ENCODE results near the gene IL6ST. TPM values are rescaled to one million over a fixed set of nuclear protein-coding genes. Genes with fewer than 3 reads are reported as not detected.
"Not testable (repeated sequence)": the region's sequence is repeated elsewhere in the genome, so short reads cannot be mapped to it uniquely, and the experiment has no call there.

The IL6ST gene
- total RNA-seq, 2 donors from 2014 or later: 186 to 228 TPM

GRCh38 chr5:56004874-56005273 lies 10.1 kb upstream of the IL6ST start:
- no peaks in the 10 kb centered on the region for H3K27me3 ChIP-seq (replicated peaks; ENCODE audit: insufficient read depth)
- no peaks in the 10 kb centered on the region for H3K36me3 ChIP-seq
- intact Hi-C loops (cut with DNase I): no loop called here
- no peak overlapping the region for H3K4me3 ChIP-seq
- no peaks in the 10 kb centered on the region for H3K9me3 ChIP-seq
- TF ChIP-seq CTCF (IDR thresholded peaks at IDR 0.05) (no peak), POLR2AphosphoS5 (IDR thresholded peaks at IDR 0.05) (no peak), POLR2A (IDR thresholded peaks at IDR 0.05) (no peak)
- WGBS: 100% methylated on average over 1 of the region's 1 CpG
- DNase-seq (ENCODE audit: low spot score): no peak
- no peak overlapping the region for H3K27ac ChIP-seq
- H3K4me1 ChIP-seq (replicated peaks): no peaks in the 10 kb centered on the region

GRCh38 chr5:56003679-56004078 lies 8.9 kb upstream of the IL6ST start:
- DNase-seq (ENCODE audit: low spot score): peak; percentile 66
- intact Hi-C loops (cut with DNase I): no loop called here
- no peaks in the 10 kb centered on the region for H3K36me3 ChIP-seq
- no peaks in the 10 kb centered on the region for H3K4me1 ChIP-seq (replicated peaks)
- no peak overlapping the region for H3K4me3 ChIP-seq
- H3K9me3 ChIP-seq: no peaks in the 10 kb centered on the region
- WGBS: 57% methylated on average over 5 of the region's 5 CpGs
- H3K27me3 ChIP-seq (replicated peaks; ENCODE audit: insufficient read depth): no peaks in the 10 kb centered on the region
- H3K27ac ChIP-seq: peak overlapping the region; percentile 27 to 64
- TF ChIP-seq POLR2AphosphoS5 (IDR thresholded peaks at IDR 0.05): peak; percentile 82
- no peak for TF ChIP-seq POLR2A (IDR thresholded peaks at IDR 0.05)
- no peak for TF ChIP-seq CTCF (IDR thresholded peaks at IDR 0.05)

GRCh38 chr5:56003179-56003578 lies 8.4 kb upstream of the IL6ST start:
- no peaks in the 10 kb centered on the region for H3K36me3 ChIP-seq
- no peak for DNase-seq (ENCODE audit: low spot score)
- H3K4me3 ChIP-seq: no peak overlapping the region
- TF ChIP-seq POLR2AphosphoS5 (IDR thresholded peaks at IDR 0.05) (no peak), POLR2A (IDR thresholded peaks at IDR 0.05) (no peak), CTCF (IDR thresholded peaks at IDR 0.05) (no peak)
- H3K4me1 ChIP-seq (replicated peaks): no peaks in the 10 kb centered on the region
- WGBS: 53% methylated on average over 2 of the region's 2 CpGs
- peak overlapping the region; percentile 27 to 64 for H3K27ac ChIP-seq
- no peaks in the 10 kb centered on the region for H3K27me3 ChIP-seq (replicated peaks; ENCODE audit: insufficient read depth)
- intact Hi-C loops (cut with DNase I): no loop called here
- H3K9me3 ChIP-seq: no peaks in the 10 kb centered on the region

GRCh38 chr5:56002303-56002702 lies 7.5 kb upstream of the IL6ST start:
- Histone ChIP-seq H3K4me1 (replicated peaks) (peaks cover under 1% of the 10 kb centered on the region), H3K4me3 (no peak overlapping the region), H3K9me3 (no peaks in the 10 kb centered on the region), H3K27me3 (replicated peaks; ENCODE audit: insufficient read depth) (no peaks in the 10 kb centered on the region), H3K36me3 (no peaks in the 10 kb centered on the region), H3K27ac (no peak overlapping the region)
- no peak for DNase-seq (ENCODE audit: low spot score)
- TF ChIP-seq POLR2A (IDR thresholded peaks at IDR 0.05) (no peak), CTCF (IDR thresholded peaks at IDR 0.05) (no peak), POLR2AphosphoS5 (IDR thresholded peaks at IDR 0.05) (no peak)
- WGBS: 95% methylated on average over 2 of the region's 2 CpGs
- intact Hi-C loops (cut with DNase I): no loop called here

GRCh38 chr5:56000221-56000620 lies 5.5 kb upstream of the IL6ST start:
- H3K27me3 ChIP-seq (replicated peaks; ENCODE audit: insufficient read depth); intact Hi-C loops (cut with DNase I); H3K4me3 ChIP-seq; H3K27ac ChIP-seq; H3K9me3 ChIP-seq; H3K36me3 ChIP-seq; DNase-seq (ENCODE audit: low spot score); H3K4me1 ChIP-seq (replicated peaks): not testable (repeated sequence)
- 46% methylated on average over 5 of the region's 5 CpGs for WGBS

Measured in prostate gland (tissue), 2 donors.